HG02588 (cell line): ENCODE measurements around the gene TSHZ2.

Experiments used
- ATAC-seq: cut with Tn5 transposase; IDR thresholded peaks from one replicate; pipeline ENCODE4 v1.9.1; 2021; ENCODE audit warnings: mild to moderate bottlenecking, moderate library complexity; ENCODE audit not compliant: unreplicated experiment

The TSHZ2 gene

DNA sequence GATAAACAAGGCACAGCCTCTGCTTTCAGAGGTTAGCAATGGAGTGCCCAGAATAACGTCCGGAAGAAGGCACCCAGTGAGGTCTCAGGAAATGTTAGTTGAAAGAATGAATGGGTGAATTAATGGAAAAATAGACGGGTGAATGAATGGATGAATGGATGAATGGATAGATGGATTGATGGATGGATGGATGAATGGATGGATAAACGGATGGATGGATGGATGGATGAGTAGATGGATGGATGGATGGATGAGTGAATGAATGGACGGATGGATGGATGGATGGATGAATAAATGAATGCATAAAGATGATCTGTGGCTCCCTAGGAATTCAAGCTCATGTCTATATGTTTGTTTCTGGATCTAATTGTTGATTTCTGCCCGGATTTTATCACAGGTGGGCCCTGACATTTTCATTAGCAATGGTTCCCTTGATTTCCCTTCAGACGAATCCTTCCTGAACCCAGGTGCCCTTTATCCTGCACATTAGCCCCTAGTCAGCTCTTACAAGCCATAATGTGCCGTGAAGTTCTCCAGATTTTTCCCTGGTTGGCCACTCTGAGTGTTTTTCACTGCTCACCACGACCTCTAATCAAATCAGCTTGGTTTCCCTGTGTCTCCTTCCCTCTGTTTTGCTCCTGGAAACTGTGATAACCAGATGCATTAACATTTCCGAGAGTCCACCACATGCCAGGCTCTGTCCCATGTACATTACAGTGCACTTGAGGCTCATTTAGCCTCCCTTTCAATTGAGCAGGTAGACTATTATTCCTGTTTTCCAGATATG is 22.2 kb downstream of the TSHZ2 start:
- ATAC-seq = no peak

DNA sequence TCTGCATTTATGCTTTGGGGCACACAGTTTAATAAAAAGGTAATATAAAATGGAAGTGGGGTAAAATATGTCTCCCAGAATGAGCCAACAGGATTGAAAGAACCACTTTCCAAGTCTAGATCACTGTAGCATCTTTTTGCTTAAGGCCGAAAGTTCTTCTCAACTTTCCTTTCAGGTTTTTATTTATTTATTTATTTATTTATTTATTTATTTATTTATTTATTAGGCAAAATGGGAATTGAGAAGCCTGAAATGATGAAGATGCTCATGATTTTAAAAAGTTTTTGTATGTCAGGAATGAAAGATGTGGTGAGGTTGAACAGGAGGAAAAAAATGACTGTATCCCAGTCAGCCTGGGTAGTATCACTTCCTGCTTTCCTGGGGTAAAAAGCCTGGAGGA is 24.0 kb downstream of the TSHZ2 start:
- no peak for ATAC-seq

- no peak for ATAC-seq
Measured at GRCh38 chr20:52996658-52997057, 24.5 kb downstream of the TSHZ2 start.

- ATAC-seq = no peak
Measured at GRCh38 chr20:52998268-52998667, 26.1 kb downstream of the TSHZ2 start.

DNA sequence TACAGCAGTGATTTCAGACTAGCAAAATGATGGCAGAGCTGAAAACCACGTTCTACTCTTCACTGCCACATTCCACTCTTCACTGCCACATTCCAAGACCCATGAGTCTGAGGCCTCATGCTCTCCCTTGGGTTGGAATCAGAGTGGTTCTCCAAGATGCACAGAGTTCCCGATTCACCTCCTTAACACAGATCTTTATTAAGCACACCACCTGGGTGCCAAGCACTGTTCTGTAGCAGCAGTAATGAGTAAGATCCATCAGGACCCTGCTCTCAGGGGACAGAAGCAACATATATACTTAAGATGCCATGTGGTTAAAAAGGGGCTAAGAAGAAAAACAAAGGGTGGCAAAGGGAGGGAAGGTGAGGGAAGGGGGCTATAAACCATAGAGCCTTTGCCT is 26.9 kb downstream of the TSHZ2 start:
- ATAC-seq = no peak

DNA sequence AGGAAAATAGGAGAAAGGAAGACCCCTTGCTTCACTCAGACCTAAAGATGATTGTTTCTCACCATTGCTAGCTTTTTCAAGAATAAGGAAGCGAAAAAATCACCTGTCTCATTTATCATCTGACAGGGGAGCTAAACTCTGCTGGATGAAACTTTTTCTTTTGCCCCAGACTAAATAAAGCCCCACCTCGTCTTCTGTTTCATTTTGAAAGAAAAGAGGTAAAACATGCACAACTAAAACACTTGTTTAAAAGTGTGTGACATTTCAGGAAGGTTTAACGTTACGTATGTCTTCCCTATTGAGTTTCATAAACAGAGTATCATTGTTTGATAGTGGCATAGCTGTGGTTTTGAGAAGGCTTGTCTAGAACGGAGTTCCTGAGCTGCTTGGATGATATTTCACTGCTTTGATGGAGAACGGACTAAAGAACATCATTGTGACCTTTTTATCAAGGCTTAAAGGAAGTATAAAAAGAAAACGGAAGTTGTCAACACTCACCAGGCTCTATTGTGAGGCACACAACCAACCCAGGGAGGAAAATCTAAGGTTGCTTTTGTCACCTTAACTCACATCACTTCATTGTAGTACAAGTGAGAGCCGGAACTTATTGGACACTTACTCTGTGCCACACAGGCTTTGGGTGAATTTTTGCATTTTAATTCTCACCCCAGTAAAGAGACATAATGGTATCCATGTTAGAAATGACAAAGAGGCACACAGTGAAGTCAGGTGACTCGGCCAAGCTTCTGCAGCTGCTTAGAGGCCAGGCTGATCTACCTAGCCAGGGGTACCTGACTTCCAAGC is 29.5 kb downstream of the TSHZ2 start:
- peak; percentile 52 for ATAC-seq

DNA sequence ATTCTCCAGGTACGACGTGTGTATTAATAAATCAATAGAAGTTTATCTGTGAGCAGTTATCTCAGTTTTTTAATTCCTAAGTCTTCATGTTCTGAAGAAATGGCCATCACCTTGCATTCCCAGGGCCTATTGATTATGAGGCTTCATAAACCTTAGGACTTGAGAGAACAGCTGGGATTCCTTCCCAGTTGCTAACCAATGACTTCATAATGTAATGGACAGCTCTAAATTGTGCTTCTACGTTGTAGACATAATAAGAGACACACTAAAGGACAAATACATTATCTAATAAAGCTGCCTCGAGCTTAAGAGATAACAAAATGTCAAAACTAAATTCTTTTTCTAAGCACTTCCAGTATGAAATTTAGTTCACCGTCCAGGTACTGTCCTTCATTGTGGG is 30.6 kb downstream of the TSHZ2 start:
- ATAC-seq = no peak

DNA sequence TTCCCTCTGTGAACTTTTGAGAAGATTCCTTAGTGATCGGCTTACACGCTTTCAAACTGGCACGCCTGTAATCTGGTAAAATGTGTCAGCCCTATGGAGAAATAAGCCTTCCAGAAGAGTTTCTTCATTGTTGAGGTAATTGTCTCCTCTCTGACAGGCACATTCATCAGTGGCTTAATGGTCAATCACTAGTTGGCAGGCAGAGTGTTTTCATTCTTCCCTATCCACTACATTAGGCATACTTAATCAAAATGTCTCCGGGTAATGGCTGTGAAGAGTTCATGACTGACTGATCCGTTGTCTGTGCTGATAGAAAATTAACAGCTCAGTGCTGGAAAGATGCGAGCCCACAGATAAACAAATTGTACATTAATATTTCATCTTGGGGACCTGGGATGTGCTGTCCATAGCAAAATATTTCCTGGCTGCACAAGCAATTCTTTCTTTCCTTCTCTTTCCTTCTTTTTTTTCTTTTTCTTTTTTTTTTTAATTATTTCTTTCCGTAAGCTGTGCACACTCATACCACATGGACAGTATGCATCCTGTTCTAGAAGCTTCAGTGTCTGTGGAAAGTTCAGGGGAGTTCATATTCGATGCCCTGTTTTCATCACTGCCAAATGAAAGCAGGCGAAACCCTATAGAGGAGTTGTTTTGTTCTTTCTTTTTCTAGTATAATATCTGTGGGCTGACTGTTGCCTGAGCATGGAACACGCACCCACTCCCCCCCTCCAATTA is 31.4 kb downstream of the TSHZ2 start:
- ATAC-seq = no peak

GRCh38 chr20:53004267-53004813 is 32.2 kb downstream of the TSHZ2 start:
- no peak for ATAC-seq

DNA sequence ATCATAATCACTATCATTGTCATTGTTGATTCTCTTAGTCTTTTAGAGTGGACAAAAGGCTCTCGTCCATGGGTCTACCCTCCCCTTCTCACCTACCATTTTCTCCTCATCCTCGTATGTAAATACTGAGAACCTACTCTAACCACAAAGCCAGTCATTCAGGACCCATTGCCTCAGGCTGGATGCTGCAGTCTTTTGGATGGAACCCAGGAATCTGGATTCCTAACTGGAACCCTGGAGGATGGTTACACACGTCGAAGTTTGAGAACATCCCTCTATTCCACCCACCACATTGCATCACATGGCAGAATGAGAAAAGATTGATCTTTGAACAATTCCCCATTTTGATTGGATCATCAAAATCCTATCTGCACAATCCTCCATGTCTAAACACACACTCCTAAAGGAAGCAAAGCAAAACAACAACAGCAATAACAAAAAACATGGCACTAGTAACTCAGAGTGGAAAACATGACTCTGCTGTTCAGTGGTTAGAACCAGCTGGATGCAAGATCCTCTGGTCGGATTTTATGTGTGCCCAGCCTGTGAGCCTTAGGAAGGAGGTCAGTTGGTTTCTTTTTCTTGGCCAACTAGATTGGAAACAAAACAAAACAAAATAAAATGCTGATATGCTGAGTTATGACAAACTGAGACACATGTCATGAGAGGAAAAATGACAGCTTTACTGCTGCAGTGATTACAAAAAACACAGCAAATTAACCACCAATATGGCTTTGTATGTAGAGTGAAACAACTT is 38.0 kb downstream of the TSHZ2 start:
- no peak for ATAC-seq

DNA sequence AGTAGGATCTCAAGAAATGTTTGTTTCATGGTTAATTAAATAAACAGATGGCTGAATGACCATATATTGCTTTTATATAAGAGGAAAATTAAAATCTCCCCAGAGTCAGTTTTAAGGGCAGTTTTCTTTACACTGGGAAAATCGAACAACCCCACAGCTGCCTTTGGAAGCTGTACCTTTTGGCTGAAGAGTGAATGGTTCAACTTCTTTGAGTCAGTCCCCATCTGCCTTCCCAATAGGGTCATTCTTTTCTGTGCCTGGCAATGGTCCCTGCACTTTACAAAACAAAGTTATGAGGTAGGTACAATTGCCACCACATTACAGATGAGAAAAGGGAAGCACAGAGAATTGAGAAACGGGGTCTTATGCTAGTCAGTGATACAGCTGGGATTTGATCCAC is 39.5 kb downstream of the TSHZ2 start:
- no peak for ATAC-seq

GRCh38 chr20:53013183-53013582 is 41.0 kb downstream of the TSHZ2 start:
- no peak for ATAC-seq

- ATAC-seq = no peak
Measured at GRCh38 chr20:53013847-53014246, 41.7 kb downstream of the TSHZ2 start.

GRCh38 chr20:53016071-53016470 is 43.9 kb downstream of the TSHZ2 start:
- no peak for ATAC-seq

DNA sequence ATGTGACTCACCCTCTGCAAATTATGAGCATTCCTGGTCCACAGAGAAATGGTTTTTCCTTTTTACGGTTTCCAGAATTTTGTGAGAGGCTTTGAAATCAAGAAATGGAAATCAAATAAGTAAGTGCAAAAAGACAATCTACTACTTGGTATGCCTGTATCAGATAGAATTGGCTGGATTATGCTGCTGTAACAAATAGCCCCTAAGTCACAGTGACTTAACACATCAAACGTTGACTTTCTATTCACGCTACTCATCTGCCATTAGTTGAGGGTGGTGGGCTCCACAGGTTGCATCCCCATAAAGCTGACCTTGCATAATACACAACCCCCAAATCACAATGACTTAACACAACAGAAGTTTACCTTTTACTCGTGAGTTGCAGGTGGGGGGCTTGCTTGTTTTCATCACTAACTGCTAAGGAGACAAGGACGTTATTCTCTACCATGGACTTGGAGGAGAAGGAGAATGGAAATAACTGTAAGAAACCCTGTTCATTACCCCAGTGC is 44.4 kb downstream of the TSHZ2 start:
- no peak for ATAC-seq

GRCh38 chr20:53017206-53017605 is 45.0 kb downstream of the TSHZ2 start:
- no peak for ATAC-seq

- no peak for ATAC-seq
Measured at GRCh38 chr20:53019464-53019863, 47.3 kb downstream of the TSHZ2 start.

- ATAC-seq = no peak
Measured at GRCh38 chr20:53020376-53020775, 48.2 kb downstream of the TSHZ2 start.

GRCh38 chr20:53020834-53021233 is 48.7 kb downstream of the TSHZ2 start:
- ATAC-seq = no peak

GRCh38 chr20:53021934-53022333 is 49.8 kb downstream of the TSHZ2 start:
- ATAC-seq = no peak
